Ammon's horn (tissue), 1 donor: ENCODE data around the gene ERC2.
"Not testable (repeated sequence)": the region's sequence is repeated elsewhere in the genome, so short reads cannot be mapped to it uniquely, and the experiment has no call there.

Source experiments
- DNase-seq: peaks from one replicate; pipeline ENCODE4 v3.0.0-alpha.2; 2016; ENCODE audit warnings: low spot score

ERC2 gene

DNA sequence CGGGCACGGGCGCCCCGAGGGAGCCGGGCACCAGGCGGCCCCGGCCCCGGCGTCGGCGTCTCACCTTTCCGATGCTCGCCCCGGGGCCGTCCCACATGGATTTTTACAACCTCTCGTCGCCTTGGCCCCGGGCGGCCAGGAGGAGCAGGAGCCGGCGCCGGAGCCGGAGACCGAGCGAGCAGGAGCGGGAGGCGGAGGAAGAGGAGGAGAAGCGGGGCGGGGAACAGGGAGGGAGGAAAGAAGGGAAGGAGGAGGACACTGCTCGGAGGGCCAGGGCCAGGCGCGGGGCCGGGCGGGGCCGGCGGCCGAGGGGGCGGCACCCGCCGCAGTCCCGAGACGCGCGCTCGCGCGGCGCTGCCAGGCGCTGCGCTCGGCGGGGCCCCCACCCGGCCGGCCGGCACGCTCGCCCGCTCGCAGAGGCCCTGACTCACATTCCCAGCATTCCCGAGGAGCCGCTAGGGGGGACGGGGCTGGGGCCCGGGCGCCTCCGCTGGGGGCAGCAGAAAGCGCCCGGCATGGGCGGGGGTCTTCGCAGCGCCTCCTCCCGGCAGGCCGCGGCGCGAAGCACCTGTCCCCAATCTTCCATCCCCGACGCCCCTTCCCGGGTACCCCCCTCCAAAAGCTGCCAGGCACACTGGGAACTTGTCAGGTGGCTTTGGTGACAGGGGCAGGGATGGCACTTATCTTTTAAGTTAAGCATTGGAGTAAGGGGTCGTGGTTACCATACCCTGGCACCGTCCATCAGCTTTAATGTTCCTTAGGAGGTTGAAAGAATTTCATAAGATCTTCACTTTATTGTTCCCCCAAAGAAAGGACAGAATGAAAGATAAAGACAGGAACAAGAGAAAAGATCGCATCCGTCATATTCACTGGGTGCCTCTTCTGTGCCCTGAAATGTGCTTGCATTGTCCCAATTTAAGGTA is at the start of gene ERC2:
Gene ERC2, minus strand, starts transcription at position 284 of the 923 bp plus-strand sequence.
- peak; percentile 62 for DNase-seq

DNA sequence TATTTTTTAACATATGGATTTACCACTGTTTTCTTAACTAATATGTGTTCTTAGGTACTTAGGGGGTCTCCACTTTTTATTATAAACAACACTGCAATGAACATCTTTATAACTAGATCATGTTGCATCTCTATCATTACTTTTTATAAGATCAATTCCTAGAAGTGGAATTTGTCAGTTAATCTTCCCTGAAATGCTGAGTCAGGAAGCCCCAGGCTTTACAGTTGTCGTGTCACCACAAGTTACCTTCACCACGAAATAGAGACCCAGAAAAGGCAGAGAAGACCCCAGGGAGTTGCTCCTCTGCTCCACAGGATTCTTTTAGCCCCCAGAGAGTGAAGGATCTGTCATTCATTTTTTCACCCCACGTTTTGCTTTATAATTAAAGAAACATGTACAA is 34.5 kb upstream of the ERC2 start:
- no peak for DNase-seq

DNA sequence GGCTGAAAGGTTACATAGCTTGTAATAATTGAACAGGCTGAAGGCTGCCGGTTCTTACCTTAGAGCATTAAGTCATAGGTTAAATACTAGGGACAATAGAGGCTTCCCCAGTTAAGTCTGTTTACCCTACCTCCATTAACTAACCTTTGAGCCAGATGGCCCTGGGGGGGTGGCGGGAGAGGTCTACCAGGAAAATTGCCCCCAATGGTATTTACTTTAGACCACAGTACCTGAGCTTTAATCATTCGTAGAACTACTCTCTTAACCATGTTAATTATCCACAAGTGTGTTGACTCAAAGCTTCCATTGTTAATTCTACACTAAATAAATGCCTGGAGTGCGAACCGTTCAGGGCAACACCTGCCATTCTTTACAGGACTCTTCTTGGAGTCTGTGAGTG is 28.1 kb upstream of the ERC2 start:
- DNase-seq: not testable (repeated sequence)

DNA sequence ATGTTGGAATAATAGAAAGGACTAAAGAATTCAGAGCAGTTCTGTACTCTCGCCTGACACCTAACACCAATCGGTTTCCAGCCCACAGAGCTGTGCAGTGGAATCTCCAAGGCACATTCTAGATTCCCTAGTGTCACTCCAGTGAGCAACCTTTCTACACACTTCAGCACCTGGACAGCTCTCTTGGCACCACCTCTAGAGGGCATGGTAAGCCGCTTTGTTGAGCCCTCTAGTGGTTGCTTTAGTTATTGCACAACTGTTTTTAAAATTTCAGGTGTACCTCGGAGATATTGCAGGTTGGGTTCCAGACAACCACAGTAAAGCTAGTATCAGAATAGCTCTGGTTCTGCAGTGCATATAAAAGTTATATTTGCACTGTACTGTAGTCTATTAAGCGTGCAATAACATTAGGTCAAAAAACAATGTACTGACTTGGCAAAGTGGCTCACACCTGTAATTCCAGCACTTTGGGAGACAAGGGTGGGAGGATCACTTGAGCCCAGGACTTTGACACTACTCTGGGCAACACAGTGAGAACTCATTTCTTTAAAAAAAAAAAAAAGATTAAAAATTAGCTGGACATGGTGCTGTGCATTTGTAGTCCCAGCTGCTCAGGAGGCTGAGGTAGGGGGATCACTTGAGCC is 26.5 kb upstream of the ERC2 start:
- DNase-seq: peak; percentile 69

DNA sequence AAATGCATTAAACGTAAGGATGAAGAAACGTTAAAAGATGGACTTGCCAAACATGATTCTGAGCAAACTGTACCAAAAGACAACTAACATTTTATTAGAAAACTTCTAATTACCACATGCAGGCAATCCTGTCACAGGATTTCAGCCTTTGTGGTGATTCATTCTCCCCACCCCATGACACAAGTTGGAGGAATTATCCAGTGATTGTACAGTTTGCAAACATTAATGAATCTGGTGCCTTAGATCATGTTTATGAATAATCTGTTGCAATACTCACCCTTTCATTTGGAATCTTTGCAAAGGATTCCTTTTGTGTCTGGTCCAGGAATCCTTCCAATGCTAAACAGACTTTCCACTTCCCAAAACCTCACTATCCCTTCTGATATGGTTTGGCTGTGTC is 23.3 kb upstream of the ERC2 start:
- DNase-seq: no peak

DNA sequence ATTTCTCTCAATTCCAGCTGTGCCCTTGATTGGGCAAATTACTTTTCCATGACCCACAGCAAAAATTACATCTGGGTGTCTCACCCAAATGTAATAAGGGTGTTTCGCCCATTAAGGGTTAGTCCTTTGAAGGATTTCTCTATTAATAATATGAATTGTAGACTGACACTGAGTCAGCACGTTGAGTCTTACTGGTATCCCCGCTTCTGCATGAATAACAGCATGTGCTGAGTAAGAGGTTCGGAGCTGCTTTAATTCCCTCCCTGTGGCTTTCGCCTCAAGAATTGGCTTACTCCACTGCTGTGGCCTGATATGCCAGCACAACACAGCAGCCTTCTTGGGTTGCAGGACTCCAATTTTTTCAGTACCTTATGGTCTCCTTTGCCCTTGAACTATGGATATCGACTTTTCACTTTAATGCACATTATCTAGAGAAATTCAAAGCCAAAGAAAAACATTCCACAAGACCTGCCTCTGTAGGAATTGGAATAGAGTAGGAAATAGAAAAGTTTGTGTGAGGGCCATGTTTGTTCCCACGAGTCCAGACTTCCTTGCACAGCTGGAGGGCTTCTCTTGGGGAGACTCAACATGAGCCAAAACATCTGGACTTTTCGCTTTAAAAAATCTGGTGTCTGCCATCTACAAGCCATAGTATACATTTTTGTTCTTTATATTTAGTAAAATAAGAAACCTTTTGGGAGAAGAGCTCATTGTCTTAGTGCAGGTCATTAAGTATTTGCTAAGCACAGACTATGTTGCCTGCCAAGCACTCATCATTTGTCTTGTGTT is 20.7 kb upstream of the ERC2 start:
- no peak for DNase-seq

DNA sequence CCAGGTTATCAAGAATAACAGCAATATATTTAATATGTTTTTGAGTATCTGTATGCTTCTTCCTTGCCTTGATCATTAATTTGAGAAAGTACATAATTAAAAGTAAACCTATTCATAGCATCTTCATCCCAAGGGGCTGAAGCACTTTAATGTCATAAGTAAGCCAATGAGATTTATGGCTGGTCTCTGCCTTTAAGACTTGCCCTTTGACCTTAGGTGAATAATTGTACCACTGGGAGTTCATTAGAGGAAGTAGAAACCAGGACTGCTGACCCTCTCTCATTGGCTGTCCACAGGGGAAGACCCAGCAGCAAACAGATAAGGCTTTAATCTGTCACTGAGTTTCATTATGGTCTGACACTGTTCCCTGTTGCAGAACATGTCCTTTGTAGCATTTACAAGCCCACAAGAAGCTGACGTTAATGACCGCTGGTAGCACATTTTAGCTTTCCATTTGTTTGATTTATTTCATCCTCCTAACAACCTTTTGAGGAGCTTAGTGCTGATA is 16.3 kb upstream of the ERC2 start:
- DNase-seq: no peak

DNA sequence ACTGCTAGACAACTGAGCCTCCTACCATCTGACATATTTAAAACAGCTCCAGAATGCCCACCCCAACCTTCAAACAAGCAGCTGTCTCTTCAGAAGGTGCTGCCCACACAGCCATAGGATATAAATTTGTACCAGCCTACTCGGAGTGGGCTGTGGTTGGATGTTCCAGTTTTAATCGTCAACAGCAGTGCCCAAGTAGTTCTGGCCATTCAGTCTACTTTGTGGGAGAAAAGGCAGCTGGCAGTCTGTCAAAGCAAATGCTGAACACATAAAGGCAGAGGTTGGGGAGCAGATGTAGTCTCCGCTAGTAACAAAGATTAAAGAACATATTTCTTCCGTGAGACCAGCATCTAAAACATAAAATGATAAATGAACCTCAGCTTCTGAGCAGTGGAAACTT is 15.9 kb upstream of the ERC2 start:
- DNase-seq: peak; percentile 43

DNA sequence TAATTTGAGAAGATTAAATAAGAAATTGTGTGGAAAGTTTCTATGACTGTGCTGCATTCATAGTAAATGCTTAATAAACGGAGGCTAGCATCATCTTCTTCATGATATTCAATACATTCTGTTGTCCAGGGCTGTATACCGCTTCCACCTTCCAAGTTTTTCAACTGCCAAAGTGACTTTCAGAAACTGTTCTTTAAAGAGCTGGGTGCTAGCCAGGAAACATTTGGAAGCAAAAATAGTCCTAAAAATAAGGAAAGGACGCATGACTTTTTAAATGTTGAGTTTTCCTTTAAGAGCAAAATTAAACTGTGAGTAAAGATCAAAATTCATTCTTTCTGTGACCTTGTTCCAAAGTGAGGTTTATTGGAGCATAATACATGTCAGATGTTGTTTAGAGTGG is 9.4 kb upstream of the ERC2 start:
- DNase-seq: no peak

DNA sequence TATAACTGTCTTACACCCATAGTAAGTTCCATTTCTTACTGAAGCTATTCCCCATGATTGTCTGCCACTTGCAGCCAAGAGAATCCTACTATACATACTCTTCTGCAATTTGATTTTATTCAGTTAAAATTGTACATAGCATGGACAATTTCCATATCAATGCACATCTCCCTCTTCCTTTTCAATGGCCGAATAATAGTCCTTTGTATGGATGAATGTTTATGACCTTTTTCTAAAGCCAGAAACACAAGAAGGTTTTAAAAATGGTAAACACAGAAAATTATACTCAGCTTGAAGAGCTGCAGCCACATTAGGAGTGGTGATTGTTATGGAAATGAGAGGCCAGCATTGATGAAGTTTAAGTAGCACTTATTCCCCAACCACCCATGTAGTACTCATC is 8.5 kb upstream of the ERC2 start:
- DNase-seq: no peak

DNA sequence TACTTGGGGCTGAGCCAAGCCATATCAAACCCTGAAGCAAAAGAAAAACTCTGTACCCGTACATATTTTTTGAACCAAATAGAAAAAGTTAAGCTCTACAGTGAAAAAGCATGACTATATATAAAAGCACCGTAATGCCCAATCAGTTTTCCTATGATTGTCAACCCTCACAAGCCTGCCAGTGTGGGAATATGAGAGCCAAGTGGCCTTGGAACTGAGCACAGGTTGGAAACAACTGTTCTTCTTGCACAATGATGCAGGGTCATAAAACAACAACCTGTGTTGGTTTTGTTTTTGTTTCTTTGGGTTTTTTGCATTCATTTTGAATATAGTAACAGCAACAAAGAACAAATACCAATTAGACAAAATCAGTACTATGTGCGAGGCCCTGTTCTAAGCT is 3.5 kb upstream of the ERC2 start:
- no peak for DNase-seq

DNA sequence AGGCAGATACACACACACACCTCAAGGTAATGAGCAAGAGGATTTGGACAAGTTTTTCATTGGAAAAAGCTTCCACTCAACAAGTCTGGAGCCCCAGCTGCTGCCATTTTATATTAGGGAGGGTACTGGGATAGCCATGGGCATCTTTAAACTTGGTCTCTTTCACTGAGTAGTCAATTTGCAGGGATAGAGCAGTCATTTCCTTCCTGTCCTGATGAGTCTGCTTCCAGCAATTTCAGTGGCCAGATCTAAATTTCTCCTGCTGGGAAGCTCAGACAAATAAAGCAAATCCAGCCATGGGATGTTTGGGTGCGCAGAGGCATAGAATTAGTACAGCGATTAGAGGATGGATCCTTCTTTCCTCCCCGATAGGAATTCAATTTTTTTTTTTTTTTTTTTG is 874 bp upstream of the ERC2 start:
- no peak for DNase-seq

DNA sequence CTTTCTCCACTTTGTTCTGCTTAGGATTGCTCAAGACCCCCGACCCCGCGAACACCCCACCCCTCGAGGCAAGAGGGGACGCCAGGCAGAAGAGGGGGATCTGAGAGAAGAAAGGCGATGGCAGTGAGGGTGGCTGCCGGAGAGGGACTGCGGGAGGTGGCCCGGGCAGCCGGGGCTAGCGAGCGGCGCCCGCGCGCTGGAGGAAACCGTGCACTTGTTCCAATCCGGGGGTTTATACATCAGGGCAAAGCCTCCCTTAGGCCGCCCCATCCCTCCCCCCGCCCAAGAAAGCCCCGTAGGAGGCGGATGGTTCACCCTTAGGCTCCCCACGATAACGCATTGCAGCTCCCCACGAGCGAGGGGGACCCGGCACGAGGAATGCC is 475 bp downstream of the ERC2 start:
- DNase-seq: no peak

DNA sequence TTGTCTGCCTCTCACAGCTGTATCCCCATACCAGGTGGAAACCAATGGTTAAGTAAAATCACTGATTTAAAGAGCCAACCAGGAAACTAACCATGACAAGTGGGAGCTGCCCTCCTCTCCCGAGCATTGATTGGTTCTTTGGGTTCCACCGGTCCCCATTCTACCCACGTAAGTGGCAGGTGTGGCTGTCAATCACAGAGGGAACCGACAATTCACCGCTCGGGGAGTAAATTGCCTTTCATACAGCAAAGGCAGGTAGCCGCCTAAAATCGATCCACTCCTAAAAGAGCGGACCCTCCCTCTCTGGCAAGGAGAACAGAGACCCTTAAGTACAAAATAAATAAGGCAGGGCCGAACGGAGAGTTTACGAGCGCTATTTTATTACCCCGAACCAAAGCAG is 1.2 kb downstream of the ERC2 start:
- peak; percentile 93 for DNase-seq

DNA sequence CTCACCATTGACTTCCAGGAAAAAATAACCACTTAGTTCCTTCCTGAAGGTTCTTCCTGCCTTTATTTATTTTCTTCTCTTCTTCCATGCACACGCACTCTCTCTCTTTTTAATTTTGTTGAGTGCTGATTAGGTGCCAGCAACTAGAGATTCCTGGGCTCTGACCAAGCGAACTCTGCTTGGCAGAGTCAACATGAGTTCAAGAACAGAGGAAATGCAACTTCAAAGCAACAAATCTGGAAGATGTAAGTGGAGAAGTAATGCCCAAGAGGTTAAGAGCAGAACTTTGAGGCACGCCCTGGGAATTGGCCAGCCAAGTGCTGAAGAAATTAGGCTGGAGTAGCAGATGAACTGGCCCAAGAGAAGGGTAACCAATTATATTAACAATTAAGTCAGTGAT is 8.5 kb downstream of the ERC2 start:
- DNase-seq: no peak

DNA sequence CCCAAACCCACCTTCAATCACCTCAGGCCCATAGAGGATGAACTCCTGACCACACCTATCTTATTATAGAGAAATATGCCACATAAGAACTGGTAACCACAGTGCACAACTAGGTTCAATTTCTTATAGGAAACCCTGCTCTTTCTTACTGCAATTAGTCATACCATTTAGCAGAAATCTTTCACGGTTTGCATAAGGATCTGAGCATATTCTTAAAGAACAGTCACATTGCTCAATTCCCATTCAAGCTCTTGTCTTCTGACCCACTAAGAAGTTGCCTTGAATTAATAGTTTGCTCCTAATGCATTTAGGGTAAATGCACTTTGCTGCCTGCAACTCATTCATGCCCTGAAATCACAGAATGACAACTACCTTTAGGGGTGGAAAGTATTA is 9.2 kb downstream of the ERC2 start:
- no peak for DNase-seq

DNA sequence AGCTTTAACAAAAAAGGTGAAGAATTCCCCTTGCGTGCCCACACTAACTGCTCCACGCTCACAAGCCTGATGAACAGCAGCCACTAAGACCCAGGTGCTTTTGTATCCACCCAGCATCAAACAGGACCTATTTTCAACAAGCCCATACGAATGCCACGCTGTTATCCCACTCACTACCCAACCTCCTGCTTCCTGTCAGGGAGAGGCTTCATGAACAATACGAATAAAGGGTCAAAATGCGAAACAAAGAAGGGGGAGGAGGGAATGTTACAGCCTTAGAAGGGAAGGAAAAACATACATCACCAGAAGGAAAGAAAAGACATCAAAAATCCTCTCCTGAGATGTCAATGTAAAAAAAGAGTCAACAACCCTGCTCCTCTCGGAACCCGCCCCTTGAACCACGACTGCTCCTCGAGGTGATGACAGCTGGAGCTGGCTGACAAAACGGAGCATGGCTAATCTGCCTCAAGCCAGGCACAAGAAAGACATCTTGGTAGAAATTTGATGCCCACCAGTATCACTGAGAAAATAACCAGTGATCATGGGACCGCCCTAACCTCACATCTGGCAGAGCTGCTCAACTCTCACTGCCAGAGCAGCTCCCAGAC is 9.7 kb downstream of the ERC2 start:
- no peak for DNase-seq

DNA sequence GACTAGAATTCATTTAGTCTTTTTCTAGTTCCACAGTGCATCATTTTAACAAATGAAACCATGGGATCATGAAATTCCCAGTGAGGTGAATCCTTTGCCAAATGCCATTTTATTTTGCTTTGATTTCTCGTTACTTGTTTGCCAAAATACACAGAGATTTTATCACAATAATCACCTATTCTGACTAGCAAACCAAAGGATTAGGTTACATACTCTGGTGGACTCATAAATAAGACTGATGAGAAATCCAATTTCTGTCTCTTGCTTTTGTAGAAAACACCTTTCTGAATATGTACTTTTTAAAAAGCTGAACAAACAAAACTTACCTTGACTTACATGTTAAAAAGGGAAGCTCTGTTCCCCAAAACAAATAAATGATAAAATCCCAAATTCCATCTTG is 12.2 kb downstream of the ERC2 start:
- no peak for DNase-seq

DNA sequence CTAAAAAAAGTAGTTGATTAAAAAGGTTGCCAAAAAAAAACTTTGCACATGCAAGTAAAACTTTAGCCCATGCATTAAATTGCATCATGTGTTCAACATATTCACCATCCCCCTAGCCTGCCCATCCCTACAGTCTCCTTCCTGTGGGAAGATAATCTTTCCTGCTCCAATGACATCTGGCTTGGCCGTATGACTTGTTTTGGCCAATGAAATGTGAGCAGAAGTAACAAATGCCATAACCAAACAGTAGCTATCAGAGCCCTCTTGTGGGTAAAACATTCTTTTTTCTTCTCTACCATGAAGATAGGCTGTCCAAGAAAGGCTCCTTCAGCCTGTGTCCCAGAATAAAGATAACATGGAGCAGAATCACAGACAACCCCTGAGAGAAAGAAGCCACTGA is 15.3 kb downstream of the ERC2 start:
- DNase-seq: no peak

DNA sequence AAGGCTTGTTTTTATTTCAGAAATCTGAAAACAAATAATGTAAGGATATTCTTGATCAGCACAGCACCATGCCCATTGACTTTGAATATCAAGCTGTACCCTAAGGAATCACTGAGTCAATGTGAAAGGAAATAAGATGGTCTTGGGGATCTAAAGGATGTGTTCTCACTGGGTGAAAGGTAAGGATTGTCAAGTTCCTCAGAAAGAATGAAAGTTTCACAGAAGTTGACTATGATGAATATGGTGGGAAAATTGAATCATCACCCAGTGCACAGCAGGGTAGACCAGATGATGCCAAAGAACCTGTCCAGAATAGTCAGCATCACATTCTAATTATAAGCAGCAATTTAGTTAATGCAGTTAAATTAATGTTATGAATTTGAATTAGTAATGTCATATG is 16.2 kb downstream of the ERC2 start:
- DNase-seq: no peak

DNA sequence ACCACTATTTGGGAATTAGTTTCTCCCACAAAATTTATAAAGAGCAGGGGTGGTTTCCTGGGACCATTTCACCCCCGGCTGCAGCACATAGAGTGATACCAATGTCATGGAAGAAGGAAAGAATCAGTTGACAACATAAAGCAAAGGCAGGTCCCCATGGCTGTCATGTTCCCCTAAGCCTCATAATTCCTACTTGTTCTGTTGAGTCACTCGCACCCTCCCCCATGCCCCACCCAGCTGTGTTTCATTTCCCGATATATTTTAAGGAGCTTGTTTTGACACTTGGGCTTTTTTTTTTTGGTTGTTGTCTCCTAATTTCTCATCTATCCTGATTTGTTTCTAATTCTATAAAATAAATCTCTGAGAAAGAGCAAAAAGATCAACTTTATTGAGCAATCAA is 24.9 kb downstream of the ERC2 start:
- DNase-seq: no peak

DNA sequence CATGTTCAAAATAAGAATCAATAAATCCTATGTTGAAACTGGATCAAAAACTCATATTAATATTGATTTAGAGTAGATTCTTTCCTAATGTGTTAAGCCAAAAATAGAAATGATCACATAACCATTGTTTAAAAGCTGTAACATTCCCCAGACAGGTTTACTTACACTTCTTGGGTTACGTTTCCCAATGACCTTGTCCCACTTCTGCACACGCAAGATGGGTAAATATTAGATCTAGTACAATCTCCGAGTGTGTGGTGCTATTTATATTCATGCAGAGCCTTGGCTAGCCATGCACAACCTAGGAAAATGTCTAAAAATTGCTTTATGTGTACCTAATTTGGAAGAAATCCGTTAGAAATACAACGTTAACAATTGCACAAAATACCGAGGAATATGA is 39.6 kb downstream of the ERC2 start:
- no peak for DNase-seq
